Measurements from ENCODE around the gene MIA.

Gene MIA

GRCh38 chr19:40803170-40803856 lies 28.0 kb downstream of the MIA start:
- Histone ChIP-seq H2AFZ (ENCODE audit: low read length) (no peak overlapping the region), H3K27ac (ENCODE audit: low read depth, low read length, poor library complexity, severe bottlenecking) (peak overlapping the region; percentile 86), H3K4me2 (ENCODE audit: low read length) (peak overlapping the region; percentile 92), H3K9me3 (ENCODE audit: low read length) (no peaks in the 10 kb centered on the region), H3K4me1 (ENCODE audit: insufficient read depth, low read length, severe bottlenecking) (peaks cover 75% of the 10 kb centered on the region), H3K4me3 (ENCODE audit: low read depth, low read length, poor library complexity, severe bottlenecking) (peak overlapping the region; percentile 92), H3K79me2 (ENCODE audit: insufficient read depth, low read length) (peaks cover 36% of the 10 kb centered on the region), H4K20me1 (ENCODE audit: insufficient read depth, low read length) (no peaks in the 10 kb centered on the region), H3F3A (ENCODE audit: insufficient read depth, low read length) (no peaks in the 10 kb centered on the region), H3K36me3 (ENCODE audit: insufficient read depth, low read length) (peaks cover 55% of the 10 kb centered on the region), H3K9me2 (ENCODE audit: low read depth, low read length) (no peaks in the 10 kb centered on the region), H3K9ac (ENCODE audit: low read length) (peak overlapping the region; percentile 46; the same call in 1 of the 2 replicates), H3K27me3 (ENCODE audit: insufficient read depth, low read length) (no peaks in the 10 kb centered on the region)
- TF ChIP-seq EZH2 (IDR thresholded peaks at IDR 0.05; ENCODE audit: borderline replicate concordance, low read length) (no peak), CTCF (IDR thresholded peaks at IDR 0.05; ENCODE audit: low read length) (no peak)

- Histone ChIP-seq H3K36me3 (ENCODE audit: insufficient read depth, low read length) (peaks cover 63% of the 10 kb centered on the region), H3K9me3 (ENCODE audit: low read length) (no peaks in the 10 kb centered on the region), H3K4me3 (ENCODE audit: low read depth, low read length, poor library complexity, severe bottlenecking) (peak overlapping the region; percentile 92), H3K4me2 (ENCODE audit: low read length) (peak overlapping the region; percentile 92), H3K27ac (ENCODE audit: low read depth, low read length, poor library complexity, severe bottlenecking) (peak overlapping the region; percentile 86), H4K20me1 (ENCODE audit: insufficient read depth, low read length) (no peaks in the 10 kb centered on the region), H3K9ac (ENCODE audit: low read length) (peak overlapping the region; percentile 61; the same call in 1 of the 2 replicates), H3K4me1 (ENCODE audit: insufficient read depth, low read length, severe bottlenecking) (peaks cover 73% of the 10 kb centered on the region), H3F3A (ENCODE audit: insufficient read depth, low read length) (no peaks in the 10 kb centered on the region), H3K9me2 (ENCODE audit: low read depth, low read length) (no peaks in the 10 kb centered on the region), H3K79me2 (ENCODE audit: insufficient read depth, low read length) (peaks cover 36% of the 10 kb centered on the region), H2AFZ (ENCODE audit: low read length) (no peak overlapping the region), H3K27me3 (ENCODE audit: insufficient read depth, low read length) (no peaks in the 10 kb centered on the region)
- TF ChIP-seq EZH2 (IDR thresholded peaks at IDR 0.05; ENCODE audit: borderline replicate concordance, low read length) (no peak), CTCF (IDR thresholded peaks at IDR 0.05; ENCODE audit: low read length) (peak; percentile 10; the same call in 1 of the 2 replicates)
Observed at GRCh38 chr19:40803857-40804782, 28.8 kb downstream of the MIA start.

- Histone ChIP-seq H3K36me3 (ENCODE audit: insufficient read depth, low read length) (peaks cover 70% of the 10 kb centered on the region), H4K20me1 (ENCODE audit: insufficient read depth, low read length) (no peaks in the 10 kb centered on the region), H3K79me2 (ENCODE audit: insufficient read depth, low read length) (peaks cover 32% of the 10 kb centered on the region), H3K27ac (ENCODE audit: low read depth, low read length, poor library complexity, severe bottlenecking) (peak overlapping the region; percentile 86), H3K9ac (ENCODE audit: low read length) (peak overlapping the region; percentile 61; the same call in 1 of the 2 replicates), H3K9me3 (ENCODE audit: low read length) (no peaks in the 10 kb centered on the region), H3K4me2 (ENCODE audit: low read length) (peak overlapping the region; percentile 92), H2AFZ (ENCODE audit: low read length) (no peak overlapping the region), H3K9me2 (ENCODE audit: low read depth, low read length) (no peaks in the 10 kb centered on the region), H3K27me3 (ENCODE audit: insufficient read depth, low read length) (no peaks in the 10 kb centered on the region), H3K4me3 (ENCODE audit: low read depth, low read length, poor library complexity, severe bottlenecking) (peak overlapping the region; percentile 92), H3F3A (ENCODE audit: insufficient read depth, low read length) (no peaks in the 10 kb centered on the region), H3K4me1 (ENCODE audit: insufficient read depth, low read length, severe bottlenecking) (peaks cover 73% of the 10 kb centered on the region)
- TF ChIP-seq EZH2 (IDR thresholded peaks at IDR 0.05; ENCODE audit: borderline replicate concordance, low read length) (no peak), CTCF (IDR thresholded peaks at IDR 0.05; ENCODE audit: low read length) (peak; percentile 36)
Observed at GRCh38 chr19:40804783-40805242, 29.5 kb downstream of the MIA start.

All from OCI-LY1 (cell line).